ENCODE data around the gene HPSE2. TPM values are rescaled to one million over a fixed set of nuclear protein-coding genes. Genes with fewer than 3 reads are reported as not detected.

The HPSE2 gene
- total RNA-seq, 1 donor = not detected

- TF ChIP-seq CTCF (IDR thresholded peaks at IDR 0.05; ENCODE audit: insufficient read depth, low read length) = no peak
- no peak overlapping the region for H3K4me3 ChIP-seq (ENCODE audit: low read depth, low read length)
- no peak for DNase-seq (ENCODE audit: low read depth)
These were observed 540.8 kb downstream of the HPSE2 start for GRCh38 chr10:98694883-98695282.

- TF ChIP-seq CTCF (IDR thresholded peaks at IDR 0.05; ENCODE audit: insufficient read depth, low read length) = no peak
- no peak overlapping the region for H3K4me3 ChIP-seq (ENCODE audit: low read depth, low read length)
- DNase-seq (ENCODE audit: low read depth) = no peak
These were observed 541.6 kb downstream of the HPSE2 start for GRCh38 chr10:98694014-98694413.

- no peak for TF ChIP-seq CTCF (IDR thresholded peaks at IDR 0.05; ENCODE audit: insufficient read depth, low read length)
- DNase-seq (ENCODE audit: low read depth) = no peak
- no peak overlapping the region for H3K4me3 ChIP-seq (ENCODE audit: low read depth, low read length)
These were observed 548.0 kb downstream of the HPSE2 start for GRCh38 chr10:98687685-98688084.

GRCh38 chr10:98684019-98684899, 551.4 kb downstream of the HPSE2 start:
- TF ChIP-seq CTCF (IDR thresholded peaks at IDR 0.05; ENCODE audit: insufficient read depth, low read length) = no peak
- no peak overlapping the region for H3K4me3 ChIP-seq (ENCODE audit: low read depth, low read length)
- no peak for DNase-seq (ENCODE audit: low read depth)

GRCh38 chr10:98676895-98677294, 558.8 kb downstream of the HPSE2 start:
- TF ChIP-seq CTCF (IDR thresholded peaks at IDR 0.05; ENCODE audit: insufficient read depth, low read length) = no peak
- no peak for DNase-seq (ENCODE audit: low read depth)
- no peak overlapping the region for H3K4me3 ChIP-seq (ENCODE audit: low read depth, low read length)

GRCh38 chr10:98675902-98676301, 559.8 kb downstream of the HPSE2 start:
- H3K4me3 ChIP-seq (ENCODE audit: low read depth, low read length) = no peak overlapping the region
- no peak for TF ChIP-seq CTCF (IDR thresholded peaks at IDR 0.05; ENCODE audit: insufficient read depth, low read length)
- no peak for DNase-seq (ENCODE audit: low read depth)
